K562 (cell line): ENCODE measurements around the gene PHF1. TPM values are rescaled to one million over a fixed set of nuclear protein-coding genes. Genes with fewer than 3 reads are reported as not detected.
A peak's percentile ranks its signal among the peaks of the same experiment; 100 is the strongest.

Experiments
- CCNT2 ChIP-seq: IDR thresholded peaks from 2 replicates; pipeline ENCODE4 v1.6.1; 2011; ENCODE audit warnings: borderline replicate concordance, low read depth, mild to moderate bottlenecking, moderate library complexity, mixed read lengths, low read length; ENCODE audit not compliant: insufficient read length; ENCODE audit errors: extremely low read depth
- GTF2E2 ChIP-seq: fragments of 200-800 bp; sonication (Bioruptor generic); IDR thresholded peaks from 2 replicates; pipeline ENCODE4 v1.6.1; 2016; ENCODE audit warnings: missing genetic modification characterization, missing compliant biosample characterization
- KDM1A ChIP-seq, 2 experiments: fragments of 450-650 bp; IDR thresholded peaks; 2 replicates each; pipeline ENCODE4 v1.6.1; 2016; ENCODE audit warnings: mild to moderate bottlenecking in 2 of 2
- MXI1 ChIP-seq: IDR thresholded peaks from 2 replicates; pipeline ENCODE4 v1.6.1; 2011; ENCODE audit warnings: low read depth, mild to moderate bottlenecking, improper control_type of control experiment, low read length
- MYC ChIP-seq, 2 experiments: fragments of 250-450 bp in 1 of 2; sonication (Bioruptor Pico) in 1 of 2; IDR thresholded peaks; 2 replicates each; pipeline versions ENCODE4 v1.5.1 to v1.6.1; 2012 to 2021; ENCODE audit warnings: low read depth in 2 of 2, borderline replicate concordance in 1 of 2, improper control_type of control experiment in 1 of 2, low read length in 1 of 2, mild to moderate bottlenecking in 1 of 2, moderate library complexity in 1 of 2
- NONO ChIP-seq, 2 experiments: fragments of 200-400 bp in 1 of 2; fragments of 450-650 bp in 1 of 2; formaldehyde crosslinking in 1 of 2; IDR thresholded peaks; 2 replicates each; pipeline ENCODE4 v1.6.1; 2017; ENCODE audit warnings: low read depth in 2 of 2, mild to moderate bottlenecking in 2 of 2, moderate library complexity in 2 of 2, low read length in 1 of 2
- PKNOX1 ChIP-seq: fragments of 450-650 bp; IDR thresholded peaks from 2 replicates; pipeline ENCODE4 v1.6.1; 2016
- POLR2G ChIP-seq: fragments of 200-400 bp; formaldehyde crosslinking; IDR thresholded peaks from 2 replicates; pipeline ENCODE4 v1.6.1; 2017; ENCODE audit warnings: low read depth, mild to moderate bottlenecking, antibody characterized with exemption, low read length, moderate library complexity
- SAP30 ChIP-seq: fragments of 200-600 bp; sonication (generic); IDR thresholded peaks from 2 replicates; pipeline ENCODE4 v1.6.1; 2012; ENCODE audit warnings: borderline replicate concordance, low read depth, mild to moderate bottlenecking, moderate library complexity, low read length, control low read depth, inconsistent platforms; ENCODE audit not compliant: insufficient read depth, poor library complexity, severe bottlenecking
- ZNF407 ChIP-seq: fragments of 450-650 bp; IDR thresholded peaks from 2 replicates; pipeline ENCODE4 v1.6.1; 2016; ENCODE audit warnings: low read depth
- ZNF764 ChIP-seq: fragments of 250-450 bp; sonication (Bioruptor Pico); IDR thresholded peaks from 2 replicates; pipeline ENCODE4 v1.4.0; 2020; ENCODE audit warnings: low read depth, mild to moderate bottlenecking, moderate library complexity
- polyA plus RNA-seq, 8 experiments: library from polyadenylated mRNA; depleted of rRNA in 4 of 8; stranded (reverse) in 5 of 8; unstranded in 3 of 8; fragments of >200 nt; fragmentation: Nextera tagmentation in 2 of 8; fragmentation: Illumina TruSeq in 1 of 8; extraction: Ambion mirVana in 2 of 8; extraction: Trizol in 1 of 8; gene quantifications; 2 replicates each; pipeline versions ENCODE4 v1.2.1 to v1.2.3, GENCODE V29; 2011 to 2014; ENCODE audit warnings: inconsistent platforms in 1 of 8, missing spikeins in 1 of 8
- total RNA-seq, 7 experiments: library from RNA; depleted of rRNA in 6 of 7; stranded (reverse); fragments of >200 nt in 6 of 7; fragmentation: Illumina TruSeq in 2 of 7; extraction: Trizol in 2 of 7; gene quantifications; 2 replicates each; pipeline versions ENCODE4 v1.2.1 to v1.2.3, GENCODE V29; 2011 to 2021; ENCODE audit warnings: low replicate concordance in 1 of 7
- TF ChIP-seq, protein P1 (sequence below), 2 experiments: IDR thresholded peaks in 1 of 2; conservative IDR thresholded peaks in 1 of 2; 2 replicates each; pipeline ENCODE4 v1.6.1; 2016; ENCODE audit warnings: low read depth in 2 of 2, mild to moderate bottlenecking in 1 of 2, missing compliant biosample characterization in 1 of 2, missing genetic modification characterization in 1 of 2, moderate library complexity in 1 of 2

PHF1 gene
- total and polyA plus RNA-seq, 9 of the 15 experiments (the other 6 are each of a cell fraction or from before 2014, with no cell fraction given) = 3.7 to 64.2 (median 33.7) TPM

- TF ChIP-seq NONO (IDR thresholded peaks at IDR 0.05; ENCODE audit: low read depth in 2 of 2, low read length in 1 of 2) (no peak), ZNF407 (peak; percentile 93), CCNT2 (peak; percentile 74), PKNOX1 (no peak), KDM1A (IDR thresholded peaks at IDR 0.05) (peak; percentile 25 to 31; a peak in 2 of 4 replicates), MYC (IDR thresholded peaks at IDR 0.05; ENCODE audit: low read depth, low read length) (peak; percentile 97), MYC (CRISPR knock-in tag; IDR thresholded peaks at IDR 0.05; ENCODE audit: borderline replicate concordance, low read depth) (no peak), POLR2G (peak; percentile 86), GTF2E2 (tag) (0 out of 2 replicates have a peak, but pooled peaks have one; percentile 65), SAP30 (peak; percentile 77), MXI1 (peak; percentile 59; the same call in 1 of the 2 replicates), ZNF764 (CRISPR knock-in tag) (no peak)
- TF ChIP-seq, protein P1, sequence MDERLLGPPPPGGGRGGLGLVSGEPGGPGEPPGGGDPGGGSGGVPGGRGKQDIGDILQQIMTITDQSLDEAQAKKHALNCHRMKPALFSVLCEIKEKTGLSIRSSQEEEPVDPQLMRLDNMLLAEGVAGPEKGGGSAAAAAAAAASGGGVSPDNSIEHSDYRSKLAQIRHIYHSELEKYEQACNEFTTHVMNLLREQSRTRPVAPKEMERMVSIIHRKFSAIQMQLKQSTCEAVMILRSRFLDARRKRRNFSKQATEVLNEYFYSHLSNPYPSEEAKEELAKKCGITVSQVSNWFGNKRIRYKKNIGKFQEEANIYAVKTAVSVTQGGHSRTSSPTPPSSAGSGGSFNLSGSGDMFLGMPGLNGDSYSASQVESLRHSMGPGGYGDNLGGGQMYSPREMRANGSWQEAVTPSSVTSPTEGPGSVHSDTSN (CRISPR knock-in tag; IDR thresholded peaks at IDR 0.05; ENCODE audit: low read depth) = no peak
- TF ChIP-seq, protein P1 (tag; conservative IDR thresholded peaks at IDR 0.05; ENCODE audit: low read depth) = no peak
Measured at GRCh38 chr6:33425668-33426577, 15.1 kb downstream of the PHF1 start (continued).
